NOMO-1 (cell line): ENCODE measurements around the gene TLE4.

Source experiments
- DNase-seq, 2 experiments: peaks; one replicate each; lab custom pipeline; 2025; ENCODE audit not compliant: unreplicated experiment in 2 of 2; lab: John Stamatoyannopoulos, UW

TLE4 gene

DNA sequence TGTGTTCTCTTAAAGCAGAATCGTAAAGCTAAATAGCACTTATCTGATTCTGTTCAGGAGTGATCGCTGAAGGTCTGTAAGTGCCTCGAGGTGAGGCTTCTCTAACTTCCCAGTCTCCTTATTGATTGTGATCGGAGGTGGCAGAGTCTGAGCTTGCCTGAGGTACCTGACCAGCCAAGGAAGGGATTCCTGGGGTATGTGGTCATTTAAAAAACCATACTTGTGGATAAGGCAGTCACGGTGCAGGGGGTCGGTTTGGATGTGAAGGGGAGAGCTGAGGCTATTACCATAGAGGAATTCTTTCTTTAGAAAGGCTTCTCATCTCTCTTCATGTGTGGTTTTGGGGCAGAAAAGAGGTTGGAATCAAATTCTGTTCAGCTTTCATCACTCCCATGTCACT lies 193.7 kb downstream of the TLE4 start:
- no peak for DNase-seq

GRCh38 chr9:79766091-79766490 lies 194.3 kb downstream of the TLE4 start:
- no peak for DNase-seq

DNA sequence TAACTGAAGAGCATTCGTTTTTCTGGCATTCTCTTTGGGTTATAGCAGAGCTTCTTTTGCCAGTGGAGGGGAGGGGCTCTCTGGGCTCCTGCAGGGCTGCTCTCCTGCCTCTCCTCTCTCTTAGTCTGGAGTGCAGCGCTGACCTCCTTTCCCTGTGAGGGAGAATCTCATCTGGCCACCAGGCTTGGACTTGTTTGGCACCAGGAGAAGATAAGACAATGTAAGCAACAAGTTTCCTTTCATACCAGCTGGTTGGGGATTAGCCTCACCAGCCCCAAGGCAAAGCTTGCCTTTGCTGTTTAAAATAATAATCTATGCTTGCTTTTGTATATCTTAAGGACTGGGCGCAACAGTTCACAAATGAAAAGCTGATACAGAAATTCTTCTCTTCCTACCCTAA lies 196.4 kb downstream of the TLE4 start:
- DNase-seq, result no peak

DNA sequence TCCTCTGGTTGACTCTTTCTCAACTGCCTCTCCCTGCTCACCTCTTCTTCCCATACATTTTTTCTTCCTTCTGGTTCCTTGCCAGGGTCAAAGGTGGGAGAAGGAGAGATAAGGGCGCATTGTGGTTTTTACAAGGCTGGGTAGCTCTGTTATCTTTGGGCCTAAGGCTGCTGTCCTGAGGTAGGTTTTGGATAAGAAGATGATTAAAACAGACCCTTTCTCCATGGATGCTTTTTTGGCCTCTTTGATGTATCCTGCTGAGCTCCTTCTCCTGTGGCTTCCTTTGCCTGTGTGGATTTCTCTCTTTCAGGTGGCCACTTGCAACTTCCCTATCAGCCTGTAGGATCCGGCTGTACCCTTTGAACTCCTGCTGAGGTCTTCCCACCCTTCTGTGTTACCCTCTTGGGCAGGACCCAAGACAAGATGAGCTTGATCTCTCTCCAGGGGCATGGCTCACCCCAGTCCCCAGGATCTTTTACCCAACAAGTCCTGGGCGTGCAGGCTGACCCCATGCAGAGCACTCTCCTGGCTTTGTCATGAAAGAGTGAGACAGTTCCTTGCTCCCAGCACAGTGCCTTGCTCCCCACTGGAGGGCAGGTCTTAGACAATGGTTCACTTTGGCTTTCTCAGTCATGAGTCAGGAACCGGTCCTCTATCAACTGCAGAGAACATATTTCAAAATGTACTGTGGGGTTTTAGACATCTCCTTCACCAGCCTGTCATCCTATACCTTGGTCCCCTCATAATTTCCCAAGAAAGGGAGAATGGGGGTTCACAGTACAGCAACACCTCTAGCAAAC lies 197.9 kb downstream of the TLE4 start:
- no peak for DNase-seq

- no peak for DNase-seq
These were observed 202.6 kb downstream of the TLE4 start for GRCh38 chr9:79774356-79774755.
